B cell (primary cell): ENCODE results near the gene SSC4D. TPM values are rescaled to one million over a fixed set of nuclear protein-coding genes. Genes with fewer than 3 reads are reported as not detected.

Experiments used
- ATAC-seq: fragments of 200-7000 bp; cut with Tn5 transposase; one replicate; pipeline ENCODE4 v1.10.0; 2021; ENCODE audit warnings: low read depth, mild to moderate bottlenecking, moderate number of reproducible peaks, moderate library complexity
- CTCF ChIA-PET: fragments of 350-600 bp; sonication (Branson Sonifier 250); formaldehyde crosslinking; loops from one replicate; lab custom pipeline; 2021; ENCODE audit warnings: antibody characterized with exemption, inconsistent platforms; lab: Charles Lee
- POLR2A ChIA-PET: fragments of 350-600 bp; sonication (Branson Sonifier 250); formaldehyde crosslinking; loops from one replicate; lab custom pipeline; 2021; ENCODE audit warnings: antibody characterized with exemption; lab: Charles Lee
- DNase-seq: peaks from one replicate; pipeline ENCODE4 v3.0.0; 2013
- H2AFZ ChIP-seq: 2 replicates; pipeline ENCODE4 v1.6.1; 2012; ENCODE audit warnings: mild to moderate bottlenecking, low read depth, low read length; ENCODE audit not compliant: insufficient read depth, poor library complexity, severe bottlenecking
- H3K27ac ChIP-seq, 2 donors: 1 replicate in 1 of 2; 2 replicates in 1 of 2; pipeline ENCODE4 v1.5.1; 2012 to 2013; ENCODE audit warnings: low read length in 2 of 2, mild to moderate bottlenecking in 2 of 2, moderate library complexity in 1 of 2
- H3K27me3 ChIP-seq, 4 experiments: fragments of 200-600 bp in 1 of 4; sonication (generic) in 1 of 4; replicated peaks in 1 of 4; 1 replicate in 2 of 4; 2 replicates in 2 of 4; pipeline versions ENCODE4 v1.6.1 to v1.7.0; 2013 to 2016; ENCODE audit warnings: low read length in 3 of 4, mild to moderate bottlenecking in 2 of 4, mixed read lengths in 1 of 4, moderate library complexity in 1 of 4; ENCODE audit not compliant: insufficient read depth in 4 of 4, control insufficient read depth in 3 of 4; ENCODE audit errors: control extremely low read depth in 1 of 4
- H3K36me3 ChIP-seq, 2 experiments: replicated peaks in 1 of 2; 1 replicate in 1 of 2; 2 replicates in 1 of 2; pipeline versions ENCODE4 v1.6.1 to v1.7.1; 2013; ENCODE audit warnings: low read length in 1 of 2; ENCODE audit not compliant: insufficient read depth in 2 of 2, control insufficient read depth in 1 of 2; ENCODE audit errors: control extremely low read depth in 1 of 2, extremely low read depth in 1 of 2
- H3K4me1 ChIP-seq, 2 donors: fragments of 200-600 bp in 1 of 2; sonication (generic) in 1 of 2; 1 replicate in 1 of 2; 2 replicates in 1 of 2; pipeline versions ENCODE4 v1.5.1 to v1.6.1; 2013 to 2017; ENCODE audit warnings: low read length in 2 of 2; ENCODE audit not compliant: control insufficient read depth in 2 of 2, insufficient read depth in 2 of 2
- H3K4me2 ChIP-seq: replicated peaks from 2 replicates; pipeline ENCODE3; 2012; ENCODE audit warnings: mild to moderate bottlenecking, low read depth, low read length; ENCODE audit not compliant: poor library complexity, severe bottlenecking
- H3K4me3 ChIP-seq, 5 experiments: fragments of 200-600 bp in 1 of 5; sonication (generic) in 1 of 5; 1 replicate in 3 of 5; 2 replicates in 2 of 5; pipeline versions ENCODE4 v1.5.1 to v1.7.0; 2011 to 2016; ENCODE audit warnings: low read length in 4 of 5, mild to moderate bottlenecking in 4 of 5, low read depth in 2 of 5, control low read depth in 1 of 5, moderate library complexity in 1 of 5; ENCODE audit not compliant: insufficient read depth in 1 of 5; ENCODE audit errors: control extremely low read depth in 1 of 5, extremely low read depth in 1 of 5
- H3K79me2 ChIP-seq: fragments of 200-600 bp; sonication (generic); one replicate; pipeline ENCODE4 v1.6.0; 2016; ENCODE audit warnings: low read length; ENCODE audit not compliant: control insufficient read depth, insufficient read depth
- H3K9ac ChIP-seq: fragments of 200-600 bp; sonication (generic); 2 replicates; pipeline ENCODE4 v1.6.1; 2017; ENCODE audit warnings: mild to moderate bottlenecking, low read length, moderate library complexity
- H3K9me3 ChIP-seq, 3 donors: one replicate each; pipeline versions ENCODE4 v1.6.1 to v1.7.1; 2013; ENCODE audit warnings: low read length in 2 of 3; ENCODE audit not compliant: control insufficient read depth in 2 of 3, insufficient read depth in 1 of 3; ENCODE audit errors: control extremely low read depth in 1 of 3
- H4K20me1 ChIP-seq: 2 replicates; pipeline ENCODE4 v1.6.0; 2012; ENCODE audit warnings: mild to moderate bottlenecking, low read length; ENCODE audit not compliant: insufficient read depth, control insufficient read depth, poor library complexity, severe bottlenecking
- H3K27ac Mint-ChIP-seq: one replicate; pipeline ENCODE4 v1.8.0; 2021; ENCODE audit warnings: mixed read lengths
- H3K27me3 Mint-ChIP-seq: one replicate; pipeline ENCODE4 v1.8.0; 2021; ENCODE audit warnings: mixed read lengths
- H3K4me1 Mint-ChIP-seq: one replicate; pipeline ENCODE4 v1.8.0; 2021; ENCODE audit warnings: mixed read lengths
- H3K4me3 Mint-ChIP-seq: one replicate; pipeline ENCODE4 v1.8.0; 2021; ENCODE audit warnings: mixed read lengths
- H3K9me3 Mint-ChIP-seq: one replicate; pipeline ENCODE4 v1.8.0; 2022; ENCODE audit warnings: mixed read lengths; ENCODE audit not compliant: insufficient read depth
- EZH2 ChIP-seq: IDR thresholded peaks from 2 replicates; pipeline ENCODE4 v1.6.1; 2012; ENCODE audit warnings: borderline replicate concordance, low read depth, mild to moderate bottlenecking, moderate library complexity, low read length; ENCODE audit not compliant: insufficient read depth, poor library complexity, severe bottlenecking
- WGBS: methylation state at CpG from one replicate; pipeline ENCODE4 v1.1.5; 2013; ENCODE audit warnings: missing lambda C conversion rate; ENCODE audit not compliant: insufficient coverage; 5-methylcytosine and 5-hydroxymethylcytosine counted together
- intact Hi-C: fragments of 100-400 bp; cut with micrococcal nuclease; formaldehyde crosslinking; loops from one replicate; pipeline ENCODE4 v1.10.0; 2022
- polyA plus RNA-seq: library from polyadenylated mRNA; depleted of rRNA; stranded (reverse); fragments of >200 nt; gene quantifications from 2 replicates; pipeline ENCODE4 v1.2.3, GENCODE V29; 2012
- total RNA-seq, 2 donors: library from RNA; stranded (reverse); fragments of 120-200 nt in 1 of 2; gene quantifications; 1 replicate in 1 of 2; 2 replicates in 1 of 2; pipeline versions ENCODE4 v1.2.3 to v1.2.4, GENCODE V29; 2013 to 2022
- TF ChIP-seq, protein P1 (sequence below): fragments of 200-600 bp; IDR thresholded peaks from one replicate; pipeline ENCODE4 v1.8.0; 2022; ENCODE audit warnings: antibody characterized with exemption, mild to moderate bottlenecking

Gene SSC4D
- total and polyA plus RNA-seq, 2 donors (not counting 1 experiment from before 2014, with no cell fraction given) = 0.16 TPM; not detected in 1

DNA sequence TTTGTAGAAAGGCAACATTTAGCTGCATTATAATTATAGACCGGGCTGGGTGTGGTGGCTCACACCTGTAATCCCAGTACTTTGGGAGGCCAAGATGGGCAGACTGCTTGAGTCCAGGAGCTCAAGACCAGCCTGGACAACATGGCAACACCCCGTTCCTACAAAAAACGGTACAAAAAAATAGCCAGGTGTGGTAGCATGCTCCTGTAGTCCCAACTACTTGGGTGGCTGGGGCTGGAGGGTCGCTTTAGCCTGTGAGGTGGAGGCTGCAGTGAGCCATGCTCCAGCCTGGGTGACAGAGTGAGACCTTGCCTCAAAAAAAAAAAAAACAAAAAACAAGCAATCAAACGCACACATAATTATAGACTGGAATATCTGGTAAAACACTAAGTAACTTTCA lies 55.8 kb downstream of the SSC4D start:
- H3K4me1 Mint-ChIP-seq = peaks cover 52% of the 10 kb centered on the region
- CTCF ChIA-PET = no interaction called here
- TF ChIP-seq, protein P1, sequence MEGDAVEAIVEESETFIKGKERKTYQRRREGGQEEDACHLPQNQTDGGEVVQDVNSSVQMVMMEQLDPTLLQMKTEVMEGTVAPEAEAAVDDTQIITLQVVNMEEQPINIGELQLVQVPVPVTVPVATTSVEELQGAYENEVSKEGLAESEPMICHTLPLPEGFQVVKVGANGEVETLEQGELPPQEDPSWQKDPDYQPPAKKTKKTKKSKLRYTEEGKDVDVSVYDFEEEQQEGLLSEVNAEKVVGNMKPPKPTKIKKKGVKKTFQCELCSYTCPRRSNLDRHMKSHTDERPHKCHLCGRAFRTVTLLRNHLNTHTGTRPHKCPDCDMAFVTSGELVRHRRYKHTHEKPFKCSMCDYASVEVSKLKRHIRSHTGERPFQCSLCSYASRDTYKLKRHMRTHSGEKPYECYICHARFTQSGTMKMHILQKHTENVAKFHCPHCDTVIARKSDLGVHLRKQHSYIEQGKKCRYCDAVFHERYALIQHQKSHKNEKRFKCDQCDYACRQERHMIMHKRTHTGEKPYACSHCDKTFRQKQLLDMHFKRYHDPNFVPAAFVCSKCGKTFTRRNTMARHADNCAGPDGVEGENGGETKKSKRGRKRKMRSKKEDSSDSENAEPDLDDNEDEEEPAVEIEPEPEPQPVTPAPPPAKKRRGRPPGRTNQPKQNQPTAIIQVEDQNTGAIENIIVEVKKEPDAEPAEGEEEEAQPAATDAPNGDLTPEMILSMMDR = no peak
- TF ChIP-seq EZH2 = no peak
- Histone ChIP-seq H3K9me3 (no peaks in the 10 kb centered on the region), H3K27ac (no peak overlapping the region), H3K79me2 (peaks cover 98% of the 10 kb centered on the region), H3K4me3 (no peak overlapping the region), H3K27me3 (no peaks in the 10 kb centered on the region), H3K4me1 (peaks cover 12 to 14% of the 10 kb centered on the region in 2 donors), H3K4me2 (no peak overlapping the region), H4K20me1 (peaks cover 97% of the 10 kb centered on the region), H3K36me3 (peaks cover 5 to 27% of the 10 kb centered on the region in 2 experiments), H3K9ac (no peak overlapping the region), H2AFZ (no peak overlapping the region)
- H3K4me3 Mint-ChIP-seq = no peak overlapping the region
- no peaks in the 10 kb centered on the region for H3K27me3 Mint-ChIP-seq
- no peaks in the 10 kb centered on the region for H3K9me3 Mint-ChIP-seq
- WGBS = 100% methylated on average over 3 of the region's 5 CpGs
- no peak for DNase-seq
- H3K27ac Mint-ChIP-seq = no peak overlapping the region
- POLR2A ChIA-PET = interaction anchor here (0.5 to 0.7 kb wide), 3 partner anchors 18 to 871 kb away, joined by 5 to 7 read pairs (median 5); no protein-coding TSS in a partner anchor
- intact Hi-C loops = no loop called here
- ATAC-seq = no peak

DNA sequence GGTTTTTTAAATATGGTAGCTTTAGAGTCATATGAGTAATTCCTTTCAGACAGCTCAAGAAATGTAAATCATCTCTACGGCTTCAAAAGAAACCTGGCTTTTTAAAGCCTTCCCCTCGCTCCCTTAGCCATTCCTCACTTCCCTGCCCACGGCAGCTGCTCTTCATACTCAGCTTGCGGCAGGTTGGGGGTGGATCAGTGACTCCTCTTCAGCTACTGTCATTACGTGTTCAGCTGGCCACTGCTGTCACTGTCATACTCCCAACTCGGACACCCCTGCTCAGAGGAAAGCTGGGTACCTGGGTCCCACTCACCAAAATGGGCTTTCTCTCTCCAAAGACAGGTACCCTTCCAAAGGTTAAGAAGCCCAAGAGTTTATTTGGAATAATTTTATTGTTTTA lies 57.3 kb downstream of the SSC4D start:
- peaks cover 97% of the 10 kb centered on the region for H4K20me1 ChIP-seq
- H3K36me3 ChIP-seq = peaks cover 5 to 36% of the 10 kb centered on the region in 2 experiments
- WGBS = 93% methylated on average over 2 of the region's 6 CpGs
- peaks cover 6% of the 10 kb centered on the region in 2 donors for H3K4me1 ChIP-seq
- H3K9me3 ChIP-seq = no peaks in the 10 kb centered on the region
- ChIA-PET POLR2A (no interaction called here), CTCF (interaction anchor here (1.0 to 1.1 kb wide), 2 partner anchors 30 to 60 kb away, joined by 3 read pairs; no protein-coding TSS in a partner anchor)
- H3K27ac Mint-ChIP-seq = no peak overlapping the region
- H3K79me2 ChIP-seq = peaks cover 100% of the 10 kb centered on the region
- no peak for TF ChIP-seq EZH2
- TF ChIP-seq, protein P1 = no peak
- H2AFZ ChIP-seq = no peak overlapping the region
- H3K4me2 ChIP-seq = peak overlapping the region; percentile 17
- H3K27me3 ChIP-seq = no peaks in the 10 kb centered on the region
- no peaks in the 10 kb centered on the region for H3K9me3 Mint-ChIP-seq
- no peak for DNase-seq
- no peak overlapping the region for H3K4me3 ChIP-seq
- intact Hi-C loops = no loop called here
- H3K27me3 Mint-ChIP-seq = no peaks in the 10 kb centered on the region
- H3K4me1 Mint-ChIP-seq = peaks cover 46% of the 10 kb centered on the region
- H3K4me3 Mint-ChIP-seq = no peak overlapping the region
- H3K9ac ChIP-seq = no peak overlapping the region
- no peak overlapping the region for H3K27ac ChIP-seq
- no peak for ATAC-seq
